HEK293 (cell line): Measurements from ENCODE around the gene MRPL43.
A peak's percentile ranks its signal among the peaks of the same experiment; 100 is the strongest.

Experiments
- CTCF ChIA-PET: fragments of 350-600 bp; formaldehyde crosslinking; extraction: SDS; loops from one replicate; lab custom pipeline; 2021; ENCODE audit warnings: antibody characterized with exemption; lab: Yijun Ruan, JAX
- POLR2A ChIA-PET: fragments of 300-600 bp; formaldehyde crosslinking; extraction: SDS; loops from one replicate; lab custom pipeline; 2020; ENCODE audit warnings: antibody characterized with exemption, inconsistent platforms; lab: Yijun Ruan, JAX
- H3K27ac ChIP-seq: fragments of 200-500 bp; sonication (Bioruptor generic); 2 replicates; pipeline ENCODE4 v1.5.1; 2014; ENCODE audit warnings: low read depth, low read length, control low read depth, inconsistent platforms; ENCODE audit errors: extremely low read depth
- H3K36me3 ChIP-seq, 2 experiments: fragments of 200-500 bp in 1 of 2; sonication (Bioruptor generic) in 1 of 2; 1 replicate in 1 of 2; 2 replicates in 1 of 2; pipeline ENCODE4 v1.5.1; 2014 to 2017; ENCODE audit warnings: inconsistent platforms in 2 of 2, low read length in 2 of 2; ENCODE audit not compliant: control insufficient read depth in 2 of 2, insufficient read depth in 1 of 2
- H3K4me1 ChIP-seq: fragments of 200-500 bp; sonication (Bioruptor generic); 2 replicates; pipeline ENCODE4 v1.5.1; 2014; ENCODE audit warnings: mild to moderate bottlenecking, low read length, inconsistent platforms; ENCODE audit not compliant: control insufficient read depth, insufficient read depth
- H3K4me3 ChIP-seq: 2 replicates; pipeline ENCODE4 v1.5.1; 2011; ENCODE audit warnings: low read depth, mild to moderate bottlenecking, control low read depth, low read length, moderate library complexity
- H3K9me3 ChIP-seq: fragments of 200-500 bp; sonication (Bioruptor generic); 2 replicates; pipeline ENCODE4 v1.5.1; 2014; ENCODE audit warnings: low read depth, low read length, inconsistent platforms; ENCODE audit not compliant: control insufficient read depth, insufficient read depth
- BCL11B ChIP-seq: fragments of 450-650 bp; formaldehyde crosslinking; IDR thresholded peaks from 2 replicates; pipeline ENCODE4 v1.5.1; 2016; ENCODE audit warnings: low read depth, missing biosample characterization, missing genetic modification characterization
- GLIS2 ChIP-seq: fragments of 450-650 bp; formaldehyde crosslinking; IDR thresholded peaks from 2 replicates; pipeline ENCODE4 v1.5.1; 2016; ENCODE audit warnings: missing biosample characterization, missing genetic modification characterization
- MYNN ChIP-seq: fragments of 450-650 bp; formaldehyde crosslinking; IDR thresholded peaks from 2 replicates; pipeline ENCODE4 v1.5.1; 2016; ENCODE audit warnings: missing biosample characterization, missing genetic modification characterization, borderline replicate concordance
- ZBTB44 ChIP-seq: fragments of 450-650 bp; IDR thresholded peaks from 2 replicates; pipeline ENCODE4 v1.5.1; 2018; ENCODE audit warnings: missing biosample characterization, mild to moderate bottlenecking, missing genetic modification characterization
- ZIC2 ChIP-seq: fragments of 450-650 bp; formaldehyde crosslinking; IDR thresholded peaks from 2 replicates; pipeline ENCODE4 v1.5.1; 2016; ENCODE audit warnings: missing biosample characterization, missing genetic modification characterization
- ZNF157 ChIP-seq: fragments of 450-650 bp; formaldehyde crosslinking; IDR thresholded peaks from 2 replicates; pipeline ENCODE4 v1.5.1; 2016; ENCODE audit warnings: missing biosample characterization, missing genetic modification characterization
- ZNF175 ChIP-seq: fragments of 450-650 bp; formaldehyde crosslinking; IDR thresholded peaks from 2 replicates; pipeline ENCODE4 v1.5.1; 2016; ENCODE audit warnings: missing biosample characterization, missing genetic modification characterization
- ZNF211 ChIP-seq: fragments of 450-650 bp; formaldehyde crosslinking; IDR thresholded peaks from 2 replicates; pipeline ENCODE4 v1.5.1; 2016; ENCODE audit warnings: low read depth, missing biosample characterization, missing genetic modification characterization
- ZNF426 ChIP-seq: fragments of 450-650 bp; formaldehyde crosslinking; IDR thresholded peaks from 2 replicates; pipeline ENCODE4 v1.5.1; 2017; ENCODE audit warnings: missing biosample characterization, missing genetic modification characterization, mild to moderate bottlenecking, inconsistent platforms, moderate library complexity
- ZNF560 ChIP-seq: fragments of 450-650 bp; formaldehyde crosslinking; IDR thresholded peaks from 2 replicates; pipeline ENCODE4 v1.5.1; 2017; ENCODE audit warnings: missing biosample characterization, missing genetic modification characterization, borderline replicate concordance
- ZNF629 ChIP-seq: fragments of 450-650 bp; formaldehyde crosslinking; IDR thresholded peaks from 2 replicates; pipeline ENCODE4 v1.5.1; 2017; ENCODE audit warnings: missing biosample characterization, missing genetic modification characterization
- TF ChIP-seq, protein P1 (sequence below): fragments of 450-650 bp; IDR thresholded peaks from 2 replicates; pipeline ENCODE4 v1.5.1; 2018; ENCODE audit warnings: missing biosample characterization, missing genetic modification characterization
- TF ChIP-seq, protein P2 (sequence below): fragments of 450-650 bp; formaldehyde crosslinking; IDR thresholded peaks from 2 replicates; pipeline ENCODE4 v1.5.1; 2016; ENCODE audit warnings: missing biosample characterization, missing genetic modification characterization

The MRPL43 gene

GRCh38 chr10:101005869-101006567 lies 18.7 kb upstream of the MRPL43 start:
- ChIA-PET CTCF (interaction anchor here (0.9 to 4.5 kb wide), 8 partner anchors 8 to 90 kb away, joined by 3 to 32 read pairs (median 5); no protein-coding TSS in a partner anchor), POLR2A (interaction anchor here (3.0 kb wide), 1 partner anchor 9 kb away, joined by 9 read pairs; no protein-coding TSS in a partner anchor)
- Histone ChIP-seq H3K4me3 (no peak overlapping the region), H3K4me1 (peaks cover 4% of the 10 kb centered on the region; the same call in 1 of the 2 replicates), H3K9me3 (no peaks in the 10 kb centered on the region), H3K36me3 (peaks cover 8 to 67% of the 10 kb centered on the region in 2 experiments; a peak in 2 of 3 replicates), H3K27ac (no peak overlapping the region)
- TF ChIP-seq ZNF157 (tag by site-specific recombination): no peak
- no peak for TF ChIP-seq ZNF175 (tag by site-specific recombination)
- no peak for TF ChIP-seq MYNN (tag by site-specific recombination)
- TF ChIP-seq BCL11B (tag by site-specific recombination): no peak
- no peak for TF ChIP-seq ZNF426 (tag by site-specific recombination)

DNA sequence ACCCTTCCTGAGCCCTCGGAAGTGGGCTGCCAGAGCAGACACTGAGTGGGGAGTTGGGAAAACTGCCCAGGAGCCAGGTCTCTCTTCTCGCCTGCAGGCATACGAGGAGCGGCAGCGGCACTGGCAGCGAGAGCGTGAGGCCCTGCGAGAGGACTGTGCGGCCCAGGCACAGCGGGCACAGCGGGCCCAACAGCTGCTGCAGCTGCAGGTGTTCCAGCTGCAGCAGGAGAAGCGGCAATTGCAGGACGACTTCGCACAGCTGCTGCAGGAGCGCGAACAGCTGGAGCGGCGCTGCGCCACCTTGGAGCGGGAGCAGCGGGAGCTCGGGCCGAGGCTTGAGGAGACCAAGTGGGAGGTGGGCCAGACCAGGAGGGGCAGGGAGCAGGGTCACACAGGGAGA lies 18.1 kb upstream of the MRPL43 start:
- no peak overlapping the region for H3K4me3 ChIP-seq
- H3K4me1 ChIP-seq: peaks cover 4% of the 10 kb centered on the region; the same call in 1 of the 2 replicates
- H3K9me3 ChIP-seq: no peaks in the 10 kb centered on the region
- CTCF ChIA-PET: interaction anchor here (0.7 to 4.5 kb wide), 4 partner anchors 7 to 36 kb away, joined by 3 to 32 read pairs (median 10); partner anchors contain the start of genes PDZD7 and SFXN3
- no peak overlapping the region for H3K27ac ChIP-seq
- POLR2A ChIA-PET: interaction anchor here (0.6 to 3.0 kb wide), 2 partner anchors 8 to 22 kb away, joined by 5 to 9 read pairs; no protein-coding TSS in a partner anchor
- peaks cover 8 to 67% of the 10 kb centered on the region in 2 experiments; a peak in 2 of 3 replicates for H3K36me3 ChIP-seq
- TF ChIP-seq ZNF629 (tag by site-specific recombination): no peak
- peak; percentile 27; the same call in 1 of the 2 replicates for TF ChIP-seq ZBTB44

GRCh38 chr10:101003639-101004206 lies 16.4 kb upstream of the MRPL43 start:
- Histone ChIP-seq H3K4me3 (no peak overlapping the region), H3K27ac (no peak overlapping the region), H3K9me3 (no peaks in the 10 kb centered on the region), H3K36me3 (peaks cover 8 to 67% of the 10 kb centered on the region in 2 experiments; a peak in 2 of 3 replicates), H3K4me1 (peaks cover 4% of the 10 kb centered on the region)
- ChIA-PET CTCF (interaction anchor here (0.6 to 4.5 kb wide), 7 partner anchors 8 to 485 kb away, joined by 3 to 32 read pairs (median 5); no protein-coding TSS in a partner anchor), POLR2A (interaction anchor here (0.8 kb wide), 1 partner anchor 11 kb away, joined by 3 read pairs; no protein-coding TSS in a partner anchor)
- TF ChIP-seq ZNF211 (tag by site-specific recombination): no peak
- TF ChIP-seq, protein P1, sequence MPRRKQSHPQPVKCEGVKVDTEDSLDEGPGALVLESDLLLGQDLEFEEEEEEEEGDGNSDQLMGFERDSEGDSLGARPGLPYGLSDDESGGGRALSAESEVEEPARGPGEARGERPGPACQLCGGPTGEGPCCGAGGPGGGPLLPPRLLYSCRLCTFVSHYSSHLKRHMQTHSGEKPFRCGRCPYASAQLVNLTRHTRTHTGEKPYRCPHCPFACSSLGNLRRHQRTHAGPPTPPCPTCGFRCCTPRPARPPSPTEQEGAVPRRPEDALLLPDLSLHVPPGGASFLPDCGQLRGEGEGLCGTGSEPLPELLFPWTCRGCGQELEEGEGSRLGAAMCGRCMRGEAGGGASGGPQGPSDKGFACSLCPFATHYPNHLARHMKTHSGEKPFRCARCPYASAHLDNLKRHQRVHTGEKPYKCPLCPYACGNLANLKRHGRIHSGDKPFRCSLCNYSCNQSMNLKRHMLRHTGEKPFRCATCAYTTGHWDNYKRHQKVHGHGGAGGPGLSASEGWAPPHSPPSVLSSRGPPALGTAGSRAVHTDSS (tag by site-specific recombination): peak; percentile 59; the same call in 1 of the 2 replicates
- TF ChIP-seq ZIC2: no peak
- peak; percentile 49; the same call in 1 of the 2 replicates for TF ChIP-seq GLIS2
- TF ChIP-seq, protein P2, sequence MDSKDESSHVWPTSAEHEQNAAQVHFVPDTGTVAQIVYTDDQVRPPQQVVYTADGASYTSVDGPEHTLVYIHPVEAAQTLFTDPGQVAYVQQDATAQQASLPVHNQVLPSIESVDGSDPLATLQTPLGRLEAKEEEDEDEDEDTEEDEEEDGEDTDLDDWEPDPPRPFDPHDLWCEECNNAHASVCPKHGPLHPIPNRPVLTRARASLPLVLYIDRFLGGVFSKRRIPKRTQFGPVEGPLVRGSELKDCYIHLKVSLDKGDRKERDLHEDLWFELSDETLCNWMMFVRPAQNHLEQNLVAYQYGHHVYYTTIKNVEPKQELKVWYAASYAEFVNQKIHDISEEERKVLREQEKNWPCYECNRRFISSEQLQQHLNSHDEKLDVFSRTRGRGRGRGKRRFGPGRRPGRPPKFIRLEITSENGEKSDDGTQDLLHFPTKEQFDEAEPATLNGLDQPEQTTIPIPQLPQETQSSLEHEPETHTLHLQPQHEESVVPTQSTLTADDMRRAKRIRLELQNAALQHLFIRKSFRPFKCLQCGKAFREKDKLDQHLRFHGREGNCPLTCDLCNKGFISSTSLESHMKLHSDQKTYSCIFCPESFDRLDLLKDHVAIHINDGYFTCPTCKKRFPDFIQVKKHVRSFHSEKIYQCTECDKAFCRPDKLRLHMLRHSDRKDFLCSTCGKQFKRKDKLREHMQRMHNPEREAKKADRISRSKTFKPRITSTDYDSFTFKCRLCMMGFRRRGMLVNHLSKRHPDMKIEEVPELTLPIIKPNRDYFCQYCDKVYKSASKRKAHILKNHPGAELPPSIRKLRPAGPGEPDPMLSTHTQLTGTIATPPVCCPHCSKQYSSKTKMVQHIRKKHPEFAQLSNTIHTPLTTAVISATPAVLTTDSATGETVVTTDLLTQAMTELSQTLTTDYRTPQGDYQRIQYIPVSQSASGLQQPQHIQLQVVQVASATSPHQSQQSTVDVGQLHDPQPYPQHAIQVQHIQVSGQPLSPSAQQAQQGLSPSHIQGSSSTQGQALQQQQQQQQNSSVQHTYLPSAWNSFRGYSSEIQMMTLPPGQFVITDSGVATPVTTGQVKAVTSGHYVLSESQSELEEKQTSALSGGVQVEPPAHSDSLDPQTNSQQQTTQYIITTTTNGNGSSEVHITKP (tag by site-specific recombination): no peak
- TF ChIP-seq ZNF560 (tag by site-specific recombination): no peak
